IPS DF 4.7 (cell line): ENCODE measurements around the gene IL6R.
"Not testable (repeated sequence)": the region's sequence is repeated elsewhere in the genome, so short reads cannot be mapped to it uniquely, and the experiment has no call there.

Experiments used
- DNase-seq: peaks from one replicate; pipeline ENCODE4 v3.0.0-alpha.2; 2013; ENCODE audit warnings: low spot score; ENCODE audit errors: extremely low read depth

Gene IL6R

DNA sequence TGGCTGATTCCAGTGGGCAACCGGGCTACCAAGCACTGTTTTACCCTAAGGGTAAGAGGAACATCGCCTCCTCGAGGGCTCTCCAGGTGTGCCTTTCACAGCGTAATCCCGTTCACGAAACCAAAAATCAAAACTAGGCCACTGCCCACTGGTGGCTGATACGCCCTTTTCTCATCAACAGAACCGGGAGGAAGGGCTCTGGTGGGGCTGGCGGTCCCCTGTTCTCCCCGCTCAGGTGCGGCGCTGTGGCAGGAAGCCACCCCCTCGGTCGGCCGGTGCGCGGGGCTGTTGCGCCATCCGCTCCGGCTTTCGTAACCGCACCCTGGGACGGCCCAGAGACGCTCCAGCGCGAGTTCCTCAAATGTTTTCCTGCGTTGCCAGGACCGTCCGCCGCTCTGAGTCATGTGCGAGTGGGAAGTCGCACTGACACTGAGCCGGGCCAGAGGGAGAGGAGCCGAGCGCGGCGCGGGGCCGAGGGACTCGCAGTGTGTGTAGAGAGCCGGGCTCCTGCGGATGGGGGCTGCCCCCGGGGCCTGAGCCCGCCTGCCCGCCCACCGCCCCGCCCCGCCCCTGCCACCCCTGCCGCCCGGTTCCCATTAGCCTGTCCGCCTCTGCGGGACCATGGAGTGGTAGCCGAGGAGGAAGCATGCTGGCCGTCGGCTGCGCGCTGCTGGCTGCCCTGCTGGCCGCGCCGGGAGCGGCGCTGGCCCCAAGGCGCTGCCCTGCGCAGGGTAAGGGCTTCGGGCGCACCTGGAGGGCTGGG lies at the start of gene IL6R:
Gene IL6R, plus strand, starts transcription at position 360 of the 763 bp plus-strand sequence. Its CDS starts 287 bp downstream, at position 647.
- DNase-seq, result peak; percentile 22

GRCh38 chr1:154358519-154358918 lies 46.6 kb upstream of the IL6R start:
- DNase-seq, result no peak

GRCh38 chr1:154360288-154360687 lies 44.9 kb upstream of the IL6R start:
- no peak for DNase-seq

DNA sequence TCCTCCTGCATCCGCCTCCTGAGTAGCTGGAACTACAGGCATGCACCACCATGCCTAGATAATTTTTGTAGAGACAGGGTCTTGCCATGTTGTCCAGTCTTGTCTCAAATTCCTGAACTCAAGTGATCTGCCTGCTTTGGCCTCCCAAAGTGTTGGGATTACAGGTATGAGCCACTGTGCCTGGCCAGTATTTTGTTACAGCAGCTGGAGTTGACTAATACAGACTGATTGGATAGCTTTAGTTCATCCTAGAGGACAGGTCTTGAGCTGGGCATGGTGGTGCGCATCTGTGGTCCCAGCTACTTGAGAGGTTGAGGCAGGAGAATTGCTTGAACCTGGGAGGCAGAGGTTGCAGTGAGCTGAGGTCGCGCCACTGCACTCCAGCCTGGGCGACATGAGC lies 44.3 kb upstream of the IL6R start:
- DNase-seq, result not testable (repeated sequence)

GRCh38 chr1:154361357-154361756 lies 43.8 kb upstream of the IL6R start:
- DNase-seq, result no peak

DNA sequence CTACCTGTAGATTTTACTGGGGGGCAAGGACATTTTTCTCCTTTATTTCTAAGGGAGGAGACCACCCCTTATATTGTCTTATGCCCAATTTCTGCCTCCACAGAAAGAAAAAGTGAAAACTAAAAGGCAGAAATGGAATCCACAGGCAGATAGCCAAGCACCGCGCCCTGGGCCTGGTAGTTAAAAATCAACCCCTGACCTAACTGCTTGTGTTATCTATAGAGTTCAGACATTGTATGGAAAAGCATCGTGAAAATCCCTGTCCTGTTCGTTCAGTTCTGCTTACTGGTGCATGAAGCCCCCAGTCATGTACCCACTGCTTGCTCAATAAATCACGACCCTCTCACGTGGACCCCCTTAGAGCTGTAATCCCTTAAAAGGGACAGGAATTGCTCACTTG lies 33.7 kb upstream of the IL6R start:
- no peak for DNase-seq

DNA sequence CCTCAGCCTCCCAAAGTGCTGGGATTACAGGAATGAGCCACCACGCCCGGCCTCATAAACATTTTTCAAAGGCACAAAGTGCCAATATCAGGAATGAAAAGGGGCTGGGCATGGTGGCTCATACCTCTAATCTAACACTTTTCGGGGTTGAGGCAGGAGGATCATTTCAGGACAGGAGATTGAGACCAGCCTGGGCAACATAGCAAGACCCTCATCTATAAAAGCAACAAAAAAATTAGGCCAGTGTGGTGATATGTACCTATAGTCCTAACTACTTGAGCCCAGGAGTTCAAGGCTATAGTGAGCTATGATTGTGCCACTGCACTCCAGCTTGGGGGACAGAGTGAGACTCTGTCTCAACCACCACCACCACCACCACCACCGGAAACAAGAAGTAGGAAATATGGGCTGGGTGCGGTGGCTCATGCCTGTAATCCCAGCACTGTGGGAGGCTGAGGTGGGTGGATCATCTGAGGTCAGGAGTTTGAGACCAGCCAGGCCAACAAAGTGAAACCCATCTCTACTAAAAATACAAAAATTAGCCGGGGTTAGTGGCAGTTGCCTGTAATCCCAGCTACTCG lies 31.3 kb upstream of the IL6R start:
- not testable (repeated sequence) for DNase-seq

DNA sequence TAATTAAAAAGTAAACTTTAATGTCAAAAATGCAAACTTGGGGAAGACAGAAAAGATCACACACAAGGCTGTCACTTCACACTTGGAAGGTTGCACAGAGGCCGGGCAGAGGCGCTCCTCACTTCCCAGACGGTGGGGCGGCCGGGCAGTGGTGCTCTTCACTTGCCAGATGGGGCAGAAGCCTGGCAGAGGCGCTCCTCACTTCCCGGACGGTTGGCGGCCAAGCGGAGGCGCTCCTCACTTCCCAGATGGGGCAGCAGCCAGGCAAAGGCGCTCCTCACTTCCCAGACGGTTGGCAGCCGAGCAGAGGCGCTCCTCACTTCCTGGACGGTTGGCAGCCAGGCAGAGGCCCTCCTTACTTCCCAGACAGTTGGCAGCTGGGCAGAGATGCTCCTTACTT lies 25.8 kb upstream of the IL6R start:
- no peak for DNase-seq

GRCh38 chr1:154384650-154385489 lies 20.3 kb upstream of the IL6R start:
- no peak for DNase-seq

DNA sequence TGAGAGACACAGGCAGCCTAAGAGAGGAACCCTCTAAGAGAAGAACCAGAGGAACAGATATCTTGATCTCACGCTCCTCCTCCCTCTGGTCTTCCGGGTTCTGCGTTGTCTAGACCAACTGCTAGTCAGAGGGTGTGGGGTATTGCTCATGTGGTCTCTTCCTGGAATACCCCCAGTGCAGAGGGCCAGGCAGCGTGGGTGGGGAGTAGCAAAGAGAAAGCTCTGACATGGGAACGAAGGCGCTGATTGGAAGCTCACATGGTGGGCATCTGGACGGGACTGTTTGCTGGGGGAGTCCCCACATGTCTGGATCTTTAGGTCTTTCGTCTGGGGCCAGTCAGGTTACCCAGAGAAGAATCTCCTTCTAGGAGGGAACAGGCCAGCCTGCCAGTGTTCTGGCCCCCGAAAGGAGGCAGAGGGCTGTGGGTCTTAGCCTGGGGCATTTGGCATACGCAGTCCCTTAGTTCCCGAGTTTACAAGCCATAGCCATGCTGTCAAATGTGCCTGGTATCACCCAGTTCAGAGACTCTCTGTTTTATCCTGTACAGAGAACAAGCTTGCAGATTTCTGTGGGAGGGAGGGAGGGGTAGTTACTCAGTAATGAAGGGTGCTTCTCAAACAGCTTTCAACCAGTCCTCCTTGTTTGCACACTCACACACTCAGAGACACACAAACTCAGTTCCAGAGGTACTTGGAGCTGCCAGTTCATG lies 18.3 kb upstream of the IL6R start:
- no peak for DNase-seq

- DNase-seq, result no peak
These were observed 13.9 kb upstream of the IL6R start for GRCh38 chr1:154391086-154391770.

DNA sequence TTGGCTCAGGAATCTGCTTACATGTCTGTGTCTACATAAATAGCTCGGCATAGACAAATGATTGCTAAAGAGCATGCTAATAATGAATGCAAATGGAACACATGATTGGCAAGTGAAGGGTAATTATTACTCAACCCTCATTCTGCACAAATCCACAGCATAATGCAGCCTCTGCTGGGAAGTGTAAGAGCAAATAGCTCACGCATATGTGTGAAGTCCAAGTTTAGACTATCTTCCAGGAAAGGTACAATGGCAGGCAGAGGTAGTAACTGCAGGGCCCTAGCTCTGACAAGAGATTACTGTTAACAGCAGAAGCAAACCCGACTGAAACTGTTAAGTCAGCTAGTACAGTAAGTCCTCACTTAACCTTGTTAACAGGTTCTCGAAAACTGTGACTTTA lies 7.0 kb upstream of the IL6R start:
- DNase-seq, result no peak

DNA sequence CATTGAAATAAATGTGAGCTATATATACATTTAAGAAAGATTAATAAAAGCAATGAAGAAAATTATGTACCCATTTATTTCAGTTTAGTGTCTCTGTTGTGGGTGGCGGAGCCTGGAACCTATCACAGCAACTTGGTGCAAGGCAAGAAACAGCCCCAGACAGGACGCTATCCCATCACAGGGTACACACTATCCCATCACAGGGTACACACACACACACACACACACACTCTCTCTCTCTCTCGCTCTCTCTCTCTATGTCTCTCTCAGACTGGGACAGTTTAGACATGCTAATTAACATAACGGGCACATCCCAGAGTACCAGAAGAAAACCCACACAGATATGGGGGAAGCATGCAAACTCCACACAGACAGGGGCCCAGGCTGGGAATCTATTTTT lies 6.5 kb upstream of the IL6R start:
- no peak for DNase-seq

- DNase-seq, result no peak
These were observed 4.8 kb upstream of the IL6R start for GRCh38 chr1:154400381-154400801.

DNA sequence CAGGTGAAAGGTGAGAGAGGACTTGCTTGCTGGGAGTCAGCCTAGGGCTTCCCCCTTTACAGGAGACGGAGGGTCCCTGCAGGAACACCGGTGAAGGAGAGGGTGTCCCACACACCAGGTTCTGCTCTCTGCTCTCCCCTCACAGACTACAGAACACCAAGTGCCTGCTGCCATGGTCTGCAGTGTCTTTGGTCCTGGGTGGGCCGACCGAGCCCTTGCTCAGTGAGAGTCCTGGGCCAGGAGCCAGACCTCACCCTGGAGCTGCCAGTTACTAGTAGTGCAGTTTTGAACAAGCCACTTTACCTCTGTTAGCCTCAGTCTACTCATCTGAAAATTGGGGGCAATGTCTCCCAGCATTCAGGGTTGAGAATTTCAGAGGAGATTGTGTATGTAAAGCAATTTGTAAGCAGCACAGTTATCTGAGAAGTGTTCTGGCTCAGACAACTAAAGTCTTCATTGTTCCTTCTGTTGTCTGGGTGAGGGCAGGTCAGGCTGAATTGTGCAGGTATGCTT lies 2.7 kb upstream of the IL6R start:
- no peak for DNase-seq

DNA sequence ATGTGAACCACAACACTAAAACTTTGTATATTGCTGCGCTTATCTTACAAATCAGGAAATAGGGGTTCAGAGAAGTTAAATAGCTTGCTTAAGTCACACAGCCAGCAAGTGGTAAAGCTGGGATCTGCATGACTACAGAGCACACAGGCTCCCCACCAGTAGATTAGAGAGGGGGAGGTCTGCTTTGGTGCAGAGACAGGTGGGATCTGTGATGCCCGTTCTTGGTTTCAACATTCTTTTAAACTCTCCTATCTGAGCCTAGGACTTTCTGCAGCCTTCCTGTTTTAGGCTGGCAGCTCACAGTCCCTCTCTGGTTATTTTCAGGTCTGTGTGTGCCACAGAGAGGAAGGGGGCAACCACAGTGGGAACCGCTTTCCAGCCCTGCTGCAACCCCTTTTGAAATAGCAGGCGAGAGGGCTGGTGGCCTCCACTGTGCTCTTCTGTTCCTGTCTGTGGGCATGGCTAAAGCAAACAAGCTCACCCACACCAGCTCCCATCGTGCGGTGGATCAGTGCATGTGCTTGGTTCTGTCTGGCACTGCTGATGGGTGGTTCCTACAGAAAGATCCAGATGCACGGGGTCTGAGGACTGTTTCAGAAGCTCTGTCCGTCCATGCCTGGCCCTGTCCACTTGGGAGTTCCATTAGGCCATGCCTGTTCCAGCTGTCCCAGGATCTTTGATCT lies 1.7 kb upstream of the IL6R start:
- DNase-seq, result no peak

- DNase-seq, result no peak
These were observed 1.2 kb upstream of the IL6R start for GRCh38 chr1:154403983-154404382.

DNA sequence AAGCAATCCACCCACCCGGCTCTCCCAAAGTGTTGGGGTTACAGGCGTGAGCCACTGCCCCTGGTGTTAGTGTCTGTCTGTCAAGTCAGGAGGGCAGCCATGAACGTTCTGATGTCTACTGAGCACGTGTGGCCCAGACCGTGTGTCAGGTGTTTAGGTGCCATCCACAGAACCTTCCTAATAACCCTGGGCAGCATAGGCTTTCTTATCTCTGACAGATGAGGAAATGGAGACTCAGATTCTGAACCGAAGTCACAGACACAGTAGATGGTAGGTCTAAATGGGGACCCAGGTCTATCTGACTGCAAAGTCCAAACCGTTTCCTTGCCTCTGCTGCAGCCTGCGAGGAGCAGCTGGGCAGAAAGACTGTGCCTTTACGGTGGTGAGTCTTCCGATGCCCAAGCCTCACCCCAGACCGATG lies 622 bp upstream of the IL6R start:
- DNase-seq, result no peak

GRCh38 chr1:154405747-154406571 lies 816 bp downstream of the IL6R start:
- DNase-seq, result no peak

GRCh38 chr1:154406572-154406879 lies 1.4 kb downstream of the IL6R start:
- no peak for DNase-seq
